KG1 (cell line): ENCODE measurements around the gene SRPRB.

Experiments used
- DNase-seq: peaks from one replicate; lab custom pipeline; 2025; lab: John Stamatoyannopoulos, UW

Gene SRPRB

GRCh38 chr3:133805702-133806475 is at the start of gene SRPRB:
SRPRB (plus strand) TSS chr3:133805815; CDS start chr3:133805849, 34 bp downstream.
- DNase-seq = peak; percentile 83

GRCh38 chr3:133756716-133757694 is 48.6 kb upstream of the SRPRB start:
- DNase-seq = no peak

GRCh38 chr3:133757701-133758567 is 47.7 kb upstream of the SRPRB start:
- no peak for DNase-seq

- no peak for DNase-seq
Measured at GRCh38 chr3:133758568-133758928, 47.1 kb upstream of the SRPRB start.

GRCh38 chr3:133758964-133759739 is 46.5 kb upstream of the SRPRB start:
- DNase-seq = no peak

GRCh38 chr3:133759740-133760305 is 45.8 kb upstream of the SRPRB start:
- no peak for DNase-seq

GRCh38 chr3:133760916-133761315 is 44.7 kb upstream of the SRPRB start:
- DNase-seq = no peak

- DNase-seq = no peak
Measured at GRCh38 chr3:133761605-133762484, 43.8 kb upstream of the SRPRB start.

- no peak for DNase-seq
Measured at GRCh38 chr3:133762539-133762938, 43.1 kb upstream of the SRPRB start.

- no peak for DNase-seq
Measured at GRCh38 chr3:133763797-133764683, 41.6 kb upstream of the SRPRB start.

GRCh38 chr3:133765256-133765655 is 40.4 kb upstream of the SRPRB start:
- no peak for DNase-seq

GRCh38 chr3:133767607-133768006 is 38.0 kb upstream of the SRPRB start:
- DNase-seq = no peak

GRCh38 chr3:133769536-133769935 is 36.1 kb upstream of the SRPRB start:
- DNase-seq = no peak

GRCh38 chr3:133773732-133774131 is 31.9 kb upstream of the SRPRB start:
- DNase-seq = no peak

- no peak for DNase-seq
Measured at GRCh38 chr3:133775309-133775708, 30.3 kb upstream of the SRPRB start.

GRCh38 chr3:133775835-133776234 is 29.8 kb upstream of the SRPRB start:
- DNase-seq = no peak

- no peak for DNase-seq
Measured at GRCh38 chr3:133776794-133777438, 28.7 kb upstream of the SRPRB start.
